H9 (cell line): ENCODE measurements around the gene FAM78B. TPM values are rescaled to one million over a fixed set of nuclear protein-coding genes. Genes with fewer than 3 reads are reported as not detected.

Source experiments
- DNase-seq: peaks from one replicate; pipeline ENCODE4 v3.0.0-alpha.2; 2017
- H2AFZ ChIP-seq: one replicate; pipeline ENCODE4 v1.6.1; 2013; ENCODE audit warnings: mild to moderate bottlenecking, low read length, control low read depth, moderate library complexity
- H2AK5ac ChIP-seq: 2 replicates; pipeline ENCODE4 v1.6.1; 2013; ENCODE audit warnings: low read length, control low read depth, mixed read lengths; ENCODE audit not compliant: insufficient read length
- H2BK120ac ChIP-seq: one replicate; pipeline ENCODE4 v1.6.1; 2013; ENCODE audit warnings: low read depth, mild to moderate bottlenecking, low read length, control low read depth, inconsistent platforms; ENCODE audit not compliant: poor library complexity, severe bottlenecking
- H2BK12ac ChIP-seq: 2 replicates; pipeline ENCODE4 v1.6.1; 2013; ENCODE audit warnings: low read length, control low read depth, mixed read lengths, low read depth; ENCODE audit not compliant: insufficient read length
- H2BK15ac ChIP-seq: 2 replicates; pipeline ENCODE4 v1.6.1; 2013; ENCODE audit warnings: low read depth, low read length, control low read depth
- H2BK20ac ChIP-seq: one replicate; pipeline ENCODE4 v1.6.1; 2013; ENCODE audit warnings: low read depth, mild to moderate bottlenecking, low read length, control low read depth, inconsistent platforms; ENCODE audit not compliant: poor library complexity, severe bottlenecking
- H2BK5ac ChIP-seq: 2 replicates; pipeline ENCODE4 v1.6.1; 2013; ENCODE audit warnings: low read length, control low read depth, mixed read lengths; ENCODE audit not compliant: insufficient read length
- H3K14ac ChIP-seq: 2 replicates; pipeline ENCODE4 v1.6.1; 2013; ENCODE audit warnings: low read length, control low read depth; ENCODE audit not compliant: insufficient read depth
- H3K18ac ChIP-seq: 2 replicates; pipeline ENCODE4 v1.6.1; 2013; ENCODE audit warnings: low read depth, mild to moderate bottlenecking, mixed read lengths, low read length, control low read depth; ENCODE audit not compliant: insufficient read length
- H3K23ac ChIP-seq: 2 replicates; pipeline ENCODE4 v1.6.1; 2013; ENCODE audit warnings: low read length, control low read depth, mixed read lengths, low read depth; ENCODE audit not compliant: insufficient read length
- H3K23me2 ChIP-seq: 2 replicates; pipeline ENCODE4 v1.6.1; 2013; ENCODE audit warnings: low read depth, mild to moderate bottlenecking, mixed read lengths, low read length, control low read depth; ENCODE audit not compliant: insufficient read length, poor library complexity, severe bottlenecking
- H3K27ac ChIP-seq: 2 replicates; pipeline ENCODE4 v1.5.1; 2013; ENCODE audit warnings: low read length, control low read depth, mixed read lengths, low read depth; ENCODE audit not compliant: insufficient read length
- H3K27me3 ChIP-seq: 2 replicates; pipeline ENCODE4 v1.6.1; 2013; ENCODE audit warnings: low read length, control low read depth, inconsistent platforms; ENCODE audit not compliant: insufficient read depth
- H3K4ac ChIP-seq: 2 replicates; pipeline ENCODE4 v1.6.1; 2013; ENCODE audit warnings: low read depth, mild to moderate bottlenecking, control low read depth, inconsistent platforms, low read length, moderate library complexity
- H3K4me1 ChIP-seq: 2 replicates; pipeline ENCODE4 v1.6.1; 2013; ENCODE audit warnings: low read length, control low read depth, inconsistent platforms; ENCODE audit not compliant: insufficient read depth
- H3K4me2 ChIP-seq: 2 replicates; pipeline ENCODE4 v1.6.1; 2013; ENCODE audit warnings: low read length, control low read depth, mixed read lengths; ENCODE audit not compliant: insufficient read length, insufficient read depth
- H3K56ac ChIP-seq: 2 replicates; pipeline ENCODE4 v1.6.1; 2013; ENCODE audit warnings: low read depth, mild to moderate bottlenecking, mixed read lengths, low read length, control low read depth; ENCODE audit not compliant: insufficient read length
- H3K79me1 ChIP-seq: 2 replicates; pipeline ENCODE4 v1.6.1; 2013; ENCODE audit warnings: low read depth, mild to moderate bottlenecking, moderate library complexity, low read length, control low read depth, inconsistent platforms; ENCODE audit not compliant: insufficient read depth, poor library complexity, severe bottlenecking
- H3K79me2 ChIP-seq: 2 replicates; pipeline ENCODE4 v1.6.1; 2013; ENCODE audit warnings: low read length, control low read depth, inconsistent platforms; ENCODE audit not compliant: insufficient read depth
- H3K9ac ChIP-seq: 2 replicates; pipeline ENCODE4 v1.6.1; 2013; ENCODE audit warnings: low read length, control low read depth, mixed read lengths; ENCODE audit not compliant: insufficient read length; ENCODE audit errors: extremely low read depth
- H3K9me3 ChIP-seq: one replicate; pipeline ENCODE4 v1.6.1; 2013; ENCODE audit warnings: low read depth, low read length, inconsistent platforms; ENCODE audit not compliant: control insufficient read depth
- H3T11ph ChIP-seq: one replicate; pipeline ENCODE4 v1.6.1; 2013; ENCODE audit warnings: mild to moderate bottlenecking, low read length, control low read depth, inconsistent platforms
- H4K20me1 ChIP-seq: one replicate; pipeline ENCODE4 v1.6.1; 2013; ENCODE audit not compliant: control insufficient read depth, insufficient read length, insufficient read depth
- H4K5ac ChIP-seq: 2 replicates; pipeline ENCODE4 v1.6.1; 2013; ENCODE audit warnings: low read depth, mild to moderate bottlenecking, mixed read lengths, low read length, control low read depth; ENCODE audit not compliant: insufficient read length
- H4K8ac ChIP-seq: replicated peaks from 2 replicates; pipeline ENCODE4 v1.6.1; 2013; ENCODE audit warnings: low read length, control low read depth, mixed read lengths, low read depth; ENCODE audit not compliant: insufficient read length
- H4K91ac ChIP-seq: 2 replicates; pipeline ENCODE4 v1.6.1; 2013; ENCODE audit warnings: low read depth, mild to moderate bottlenecking, moderate library complexity, mixed read lengths, low read length, control low read depth; ENCODE audit not compliant: insufficient read length
- H3K27ac Mint-ChIP-seq, 3 experiments: 2 replicates in 2 of 3; 3 replicates in 1 of 3; pipeline ENCODE4 v1.8.0; 2020 to 2021; ENCODE audit warnings: mixed read lengths in 3 of 3, mild to moderate bottlenecking in 1 of 3, moderate library complexity in 1 of 3
- H3K27me3 Mint-ChIP-seq: 2 replicates; pipeline ENCODE4 v1.8.0; 2021; ENCODE audit warnings: low read depth, mild to moderate bottlenecking, moderate library complexity, mixed read lengths
- H3K36me3 Mint-ChIP-seq, 3 experiments: 2 replicates in 2 of 3; 3 replicates in 1 of 3; pipeline ENCODE4 v1.8.0; 2020 to 2021; ENCODE audit warnings: low read depth in 3 of 3, mixed read lengths in 3 of 3; ENCODE audit not compliant: insufficient read depth in 1 of 3
- H3K4me1 Mint-ChIP-seq, 2 experiments: 2 replicates each; pipeline ENCODE4 v1.8.0; 2020; ENCODE audit warnings: mixed read lengths in 2 of 2
- H3K4me3 Mint-ChIP-seq, 2 experiments: 2 replicates in 1 of 2; 3 replicates in 1 of 2; pipeline ENCODE4 v1.8.0; 2020 to 2021; ENCODE audit warnings: mild to moderate bottlenecking in 2 of 2, mixed read lengths in 2 of 2, moderate library complexity in 1 of 2
- H3K9me3 Mint-ChIP-seq, 2 experiments: 2 replicates in 1 of 2; 3 replicates in 1 of 2; pipeline ENCODE4 v1.8.0; 2020; ENCODE audit warnings: mild to moderate bottlenecking in 2 of 2, mixed read lengths in 2 of 2, moderate library complexity in 1 of 2
- CTCF ChIP-seq: fragments of 200-600 bp; sonication (generic); conservative IDR thresholded peaks from 3 replicates; pipeline ENCODE4 v1.8.0; 2021; ENCODE audit warnings: antibody characterized with exemption, mild to moderate bottlenecking
- whole genome bisulfite sequencing: extraction: QIAGEN DNeasy Blood & Tissue Kit; methylation state at CpG from one replicate; pipeline ENCODE4 v1.1.7; 2013; ENCODE audit warnings: missing lambda C conversion rate, low lambda C conversion rate, mixed read lengths; ENCODE audit not compliant: insufficient read length; ENCODE audit errors: extremely low coverage; 5-methylcytosine and 5-hydroxymethylcytosine counted together
- total RNA-seq: library from RNA; stranded (reverse); gene quantifications from 2 replicates; pipeline ENCODE4 v1.2.1, GENCODE V29; 2021

The FAM78B gene
- total RNA-seq, 1 experiment from 2014 or later: 2.3 TPM

- H4K91ac ChIP-seq: no peak overlapping the region
- Mint-ChIP-seq H3K4me3 (no peak overlapping the region), H3K27me3 (peaks cover 4% of the 10 kb centered on the region), H3K9me3 (no peaks in the 10 kb centered on the region), H3K36me3 (no peaks in the 10 kb centered on the region), H3K27ac (no peak overlapping the region), H3K4me1 (peaks cover 2 to 3% of the 10 kb centered on the region in 2 experiments; a peak in 1 of 4 replicates)
- no peaks in the 10 kb centered on the region for H3K4me1 ChIP-seq
- H4K8ac ChIP-seq: no peak overlapping the region
- no peak overlapping the region for H2BK20ac ChIP-seq
- H3K79me1 ChIP-seq: no peaks in the 10 kb centered on the region
- H3T11ph ChIP-seq: no peak overlapping the region
- no peak for TF ChIP-seq CTCF
- no peak for DNase-seq
- no peaks in the 10 kb centered on the region for H3K9me3 ChIP-seq
- no peaks in the 10 kb centered on the region for H3K27me3 ChIP-seq
- no peak overlapping the region for H3K27ac ChIP-seq
- no peaks in the 10 kb centered on the region for H3K23me2 ChIP-seq
- H3K14ac ChIP-seq: no peak overlapping the region
- no peak overlapping the region for H2BK15ac ChIP-seq
- no peak overlapping the region for H2AK5ac ChIP-seq
- H4K5ac ChIP-seq: no peak overlapping the region
- H3K79me2 ChIP-seq: no peaks in the 10 kb centered on the region
- H2BK120ac ChIP-seq: no peak overlapping the region
- H3K23ac ChIP-seq: no peak overlapping the region
- H3K18ac ChIP-seq: no peak overlapping the region
- no peak overlapping the region for H3K56ac ChIP-seq
- no peak overlapping the region for H3K9ac ChIP-seq
- no peak overlapping the region for H3K4ac ChIP-seq
- WGBS: no CpG with 5 or more reads among the region's 5 CpGs
- no peak overlapping the region for H2AFZ ChIP-seq
- no peak overlapping the region for H3K4me2 ChIP-seq
- no peak overlapping the region for H2BK5ac ChIP-seq
- no peak overlapping the region for H2BK12ac ChIP-seq
- H4K20me1 ChIP-seq: no peaks in the 10 kb centered on the region
These were observed 13.1 kb downstream of the FAM78B start for GRCh38 chr1:166153525-166154314.
